ENCODE measurements around the gene LRP11.
A peak's percentile ranks its signal among the peaks of the same experiment; 100 is the strongest.
"Not testable (repeated sequence)": the region's sequence is repeated elsewhere in the genome, so short reads cannot be mapped to it uniquely, and the experiment has no call there.

The LRP11 gene

GRCh38 chr6:149863698-149864577, at the start of gene LRP11:
Gene LRP11 (minus strand): TSS chr6:149864359. CDS start chr6:149864020, 339 bp downstream.
- DNase-seq (ENCODE audit: low read depth): peak; percentile 64

GRCh38 chr6:149913540-149914240, 49.5 kb upstream of the LRP11 start:
- DNase-seq (ENCODE audit: low read depth): no peak

- no peak for DNase-seq (ENCODE audit: low read depth)
Observed at GRCh38 chr6:149913085-149913484, 48.9 kb upstream of the LRP11 start.

- DNase-seq (ENCODE audit: low read depth): not testable (repeated sequence)
Observed at GRCh38 chr6:149912680-149913079, 48.5 kb upstream of the LRP11 start.

GRCh38 chr6:149910721-149911151, 46.6 kb upstream of the LRP11 start:
- no peak for DNase-seq (ENCODE audit: low read depth)

- no peak for DNase-seq (ENCODE audit: low read depth)
Observed at GRCh38 chr6:149909701-149910470, 45.7 kb upstream of the LRP11 start.

- DNase-seq (ENCODE audit: low read depth): not testable (repeated sequence)
Observed at GRCh38 chr6:149908480-149908879, 44.3 kb upstream of the LRP11 start.

GRCh38 chr6:149907317-149907716, 43.2 kb upstream of the LRP11 start:
- no peak for DNase-seq (ENCODE audit: low read depth)

- DNase-seq (ENCODE audit: low read depth): no peak
Observed at GRCh38 chr6:149906405-149906804, 42.2 kb upstream of the LRP11 start.

GRCh38 chr6:149905911-149906371, 41.8 kb upstream of the LRP11 start:
- no peak for DNase-seq (ENCODE audit: low read depth)

GRCh38 chr6:149905371-149905910, 41.3 kb upstream of the LRP11 start:
- DNase-seq (ENCODE audit: low read depth): no peak

GRCh38 chr6:149904661-149905370, 40.7 kb upstream of the LRP11 start:
- no peak for DNase-seq (ENCODE audit: low read depth)

GRCh38 chr6:149903938-149904611, 39.9 kb upstream of the LRP11 start:
- no peak for DNase-seq (ENCODE audit: low read depth)

- DNase-seq (ENCODE audit: low read depth): no peak
Observed at GRCh38 chr6:149901444-149902140, 37.4 kb upstream of the LRP11 start.

- no peak for DNase-seq (ENCODE audit: low read depth)
Observed at GRCh38 chr6:149900620-149901443, 36.7 kb upstream of the LRP11 start.

- DNase-seq (ENCODE audit: low read depth): no peak
Observed at GRCh38 chr6:149899926-149900619, 35.9 kb upstream of the LRP11 start.

GRCh38 chr6:149899486-149899885, 35.3 kb upstream of the LRP11 start:
- no peak for DNase-seq (ENCODE audit: low read depth)

- no peak for DNase-seq (ENCODE audit: low read depth)
Observed at GRCh38 chr6:149898966-149899365, 34.8 kb upstream of the LRP11 start.

Measured in fibroblast of the conjunctiva (primary cell).